Tibial artery (tissue), 4 donors: ENCODE measurements around the gene DDA1.

ENCODE experiments used
- DNase-seq, 2 donors: peaks; one replicate each; pipeline ENCODE4 v3.0.0-alpha.2; 2019
- H3K27ac ChIP-seq, 2 donors: fragments of 200-600 bp; sonication (generic) in 1 of 2; 1 replicate in 1 of 2; 2 replicates in 1 of 2; pipeline ENCODE4 v1.5.1; 2018 to 2019; ENCODE audit warnings: mild to moderate bottlenecking in 1 of 2
- H3K27me3 ChIP-seq, 2 donors: fragments of 200-600 bp; sonication (generic) in 1 of 2; one replicate each; pipeline versions ENCODE4 v1.5.1 to v1.6.0; 2016 to 2019
- H3K36me3 ChIP-seq, 3 donors: fragments of 200-600 bp; sonication (generic) in 2 of 3; one replicate each; pipeline ENCODE4 v1.5.1; 2016 to 2019; ENCODE audit warnings: mild to moderate bottlenecking in 2 of 3
- H3K4me1 ChIP-seq, 4 donors: fragments of 200-600 bp; sonication (generic) in 2 of 4; 1 replicate in 3 of 4; 2 replicates in 1 of 4; pipeline ENCODE4 v1.5.1; 2016 to 2019
- H3K4me3 ChIP-seq, 2 donors: fragments of 200-600 bp; sonication (generic) in 1 of 2; 1 replicate in 1 of 2; 2 replicates in 1 of 2; pipeline ENCODE4 v1.5.1; 2018 to 2019; ENCODE audit warnings: mild to moderate bottlenecking in 2 of 2
- H3K9me3 ChIP-seq, 3 donors: fragments of 200-600 bp; sonication (generic) in 1 of 3; one replicate each; pipeline ENCODE4 v1.5.1; 2016 to 2019
- CTCF ChIP-seq, 2 experiments: fragments of 200-600 bp in 1 of 2; fragments of 450-650 bp in 1 of 2; IDR thresholded peaks; one replicate each; pipeline ENCODE4 v1.5.1; 2017 to 2019; ENCODE audit warnings: antibody characterized with exemption in 2 of 2, mild to moderate bottlenecking in 1 of 2, moderate library complexity in 1 of 2
- intact Hi-C: fragments of 100-400 bp; cut with DNase I; formaldehyde crosslinking; loops from one replicate; pipeline ENCODE4 v1.15.0; 2023; ENCODE audit warnings: low total_unique reads

The DDA1 gene

GRCh38 chr19:17365361-17365760 lies 56.0 kb downstream of the DDA1 start:
- intact Hi-C loops = no loop called here
- Histone ChIP-seq H3K27me3 (peaks cover 0 to 8% of the 10 kb centered on the region in 2 donors), H3K27ac (no peak overlapping the region), H3K36me3 (no peaks in the 10 kb centered on the region), H3K4me3 (no peak overlapping the region), H3K4me1 (peaks cover 0 to 11% (median 2%) of the 10 kb centered on the region in 4 donors), H3K9me3 (no peaks in the 10 kb centered on the region)
- DNase-seq = no peak
- no peak for TF ChIP-seq CTCF (IDR thresholded peaks at IDR 0.05)

- Histone ChIP-seq H3K27me3 (peaks cover 0 to 8% of the 10 kb centered on the region in 2 donors), H3K9me3 (no peaks in the 10 kb centered on the region), H3K4me1 (peaks cover 0 to 12% (median 2%) of the 10 kb centered on the region in 4 donors), H3K27ac (no peak overlapping the region), H3K4me3 (no peak overlapping the region), H3K36me3 (no peaks in the 10 kb centered on the region)
- intact Hi-C loops = no loop called here
- no peak for DNase-seq
- TF ChIP-seq CTCF (IDR thresholded peaks at IDR 0.05) = no peak
Measured at GRCh38 chr19:17370026-17370587, 60.7 kb downstream of the DDA1 start.
